Measurements from ENCODE around the gene IER5L. TPM values are rescaled to one million over a fixed set of nuclear protein-coding genes. Genes with fewer than 3 reads are reported as not detected.
"Not testable (repeated sequence)": the region's sequence is repeated elsewhere in the genome, so short reads cannot be mapped to it uniquely, and the experiment has no call there.

The IER5L gene
- total and polyA plus RNA-seq, 9 donors, result 2.5 to 74.3 (median 41.5) TPM

GRCh38 chr9:129193655-129194054 is 15.6 kb upstream of the IER5L start:
- 64 to 74% (median 68%) methylated on average over 7 of the region's 7 CpGs for WGBS, 3 donors
- H3K36me3 ChIP-seq, result no peaks in the 10 kb centered on the region
- peaks cover 7% of the 10 kb centered on the region for H3K4me1 ChIP-seq (ENCODE audit: insufficient read depth)
- H3K27me3 ChIP-seq, result no peaks in the 10 kb centered on the region
- TF ChIP-seq POLR2A (IDR thresholded peaks at IDR 0.05) (no peak), CTCF (IDR thresholded peaks at IDR 0.05) (no peak), EP300 (IDR thresholded peaks at IDR 0.05) (no peak)
- intact Hi-C loops (cut with DNase I), result no loop called here
- no peaks in the 10 kb centered on the region for H3K9me3 ChIP-seq
- peak in 1 of 5 donors; percentile 19 for DNase-seq
- no peak overlapping the region for H3K27ac ChIP-seq
- no peak overlapping the region for H3K4me3 ChIP-seq

- H3K4me3 ChIP-seq, result no peak overlapping the region
Measured at GRCh38 chr9:129191234-129191633, 13.2 kb upstream of the IER5L start.

GRCh38 chr9:129189971-129190370 is 11.9 kb upstream of the IER5L start:
- H3K4me1 ChIP-seq (ENCODE audit: insufficient read depth); H3K4me3 ChIP-seq; H3K27me3 ChIP-seq; H3K36me3 ChIP-seq; DNase-seq; H3K27ac ChIP-seq; intact Hi-C loops (cut with DNase I); H3K9me3 ChIP-seq: not testable (repeated sequence)
- 94 to 96% (median 96%) methylated on average over 8 of the region's 8 CpGs for WGBS, 3 donors

More at GRCh38 chr9:129191234-129191633, 13.2 kb upstream of the IER5L start:
- no peak for DNase-seq
- Histone ChIP-seq H3K4me1 (ENCODE audit: insufficient read depth) (no peaks in the 10 kb centered on the region), H3K27me3 (no peaks in the 10 kb centered on the region), H3K9me3 (no peaks in the 10 kb centered on the region), H3K36me3 (no peaks in the 10 kb centered on the region), H3K27ac (no peak overlapping the region)
- TF ChIP-seq CTCF (IDR thresholded peaks at IDR 0.05) (no peak), EP300 (IDR thresholded peaks at IDR 0.05) (no peak), POLR2A (IDR thresholded peaks at IDR 0.05) (no peak)
- intact Hi-C loops (cut with DNase I), result no loop called here
- 94 to 96% (median 94%) methylated on average over 7 of the region's 7 CpGs for WGBS, 3 donors

- Histone ChIP-seq H3K4me3 (no peak overlapping the region), H3K36me3 (no peaks in the 10 kb centered on the region), H3K4me1 (ENCODE audit: insufficient read depth) (no peaks in the 10 kb centered on the region), H3K27me3 (no peaks in the 10 kb centered on the region), H3K27ac (no peak overlapping the region), H3K9me3 (no peaks in the 10 kb centered on the region)
- TF ChIP-seq EP300 (IDR thresholded peaks at IDR 0.05) (no peak), POLR2A (IDR thresholded peaks at IDR 0.05) (no peak), CTCF (IDR thresholded peaks at IDR 0.05) (no peak)
- WGBS, 3 donors, result 80 to 91% (median 83%) methylated on average over 1 of the region's 1 CpG
- intact Hi-C loops (cut with DNase I), result no loop called here
- DNase-seq, result no peak
Measured at GRCh38 chr9:129187042-129187441, 9.0 kb upstream of the IER5L start.

GRCh38 chr9:129185991-129186390 is 7.9 kb upstream of the IER5L start:
- intact Hi-C loops (cut with DNase I), result no loop called here

More at GRCh38 chr9:129185991-129186390, 7.9 kb upstream of the IER5L start:
- no peak overlapping the region for H3K4me3 ChIP-seq
- H3K4me1 ChIP-seq (ENCODE audit: insufficient read depth), result no peaks in the 10 kb centered on the region
- no peak overlapping the region for H3K27ac ChIP-seq
- WGBS, 3 donors, result 81 to 87% (median 84%) methylated on average over 10 of the region's 10 CpGs
- no peak for TF ChIP-seq POLR2A (IDR thresholded peaks at IDR 0.05)
- TF ChIP-seq CTCF (IDR thresholded peaks at IDR 0.05), result no peak
- no peak for TF ChIP-seq EP300 (IDR thresholded peaks at IDR 0.05)
- no peaks in the 10 kb centered on the region for H3K27me3 ChIP-seq
- no peaks in the 10 kb centered on the region for H3K9me3 ChIP-seq
- DNase-seq, result no peak
- no peaks in the 10 kb centered on the region for H3K36me3 ChIP-seq

All from ovary (tissue), 9 donors.